Chondrocyte (in vitro differentiated cells): ENCODE results near the gene ZNRF1. TPM values are rescaled to one million over a fixed set of nuclear protein-coding genes. Genes with fewer than 3 reads are reported as not detected.

Experiments used
- DNase-seq: peaks from one replicate; pipeline ENCODE4 v3.0.0; 2021; ENCODE audit warnings: mixed read lengths, low spot score
- H3K27ac Mint-ChIP-seq: one replicate; pipeline ENCODE4 v1.8.0; 2021; ENCODE audit warnings: mild to moderate bottlenecking, moderate library complexity, mixed read lengths; ENCODE audit not compliant: unreplicated experiment
- H3K27me3 Mint-ChIP-seq: 2 replicates; pipeline ENCODE4 v1.8.0; 2021; ENCODE audit warnings: low read depth, mixed read lengths
- H3K36me3 Mint-ChIP-seq: 2 replicates; pipeline ENCODE4 v1.8.0; 2021; ENCODE audit warnings: low read depth, mixed read lengths
- H3K4me1 Mint-ChIP-seq: 2 replicates; pipeline ENCODE4 v1.8.0; 2021; ENCODE audit warnings: low read depth, mild to moderate bottlenecking, mixed read lengths
- H3K4me3 Mint-ChIP-seq: one replicate; pipeline ENCODE4 v1.8.0; 2021; ENCODE audit warnings: mild to moderate bottlenecking, moderate library complexity, mixed read lengths; ENCODE audit not compliant: unreplicated experiment
- H3K9me3 Mint-ChIP-seq: 2 replicates; pipeline ENCODE4 v1.8.0; 2021; ENCODE audit warnings: low read depth, mixed read lengths
- CTCF ChIP-seq: fragments of 200-600 bp; sonication (generic); IDR thresholded peaks from 2 replicates; pipeline ENCODE4 v1.5.0; 2021; ENCODE audit warnings: antibody characterized with exemption, mild to moderate bottlenecking, moderate library complexity
- total RNA-seq: library from RNA; stranded (reverse); gene quantifications from 3 replicates; pipeline ENCODE4 v1.2.1, GENCODE V29; 2021

Gene ZNRF1
- total RNA-seq, 1 donor from 2014 or later, result 22.7 TPM

- Mint-ChIP-seq H3K4me1 (peaks cover 6% of the 10 kb centered on the region), H3K36me3 (no peaks in the 10 kb centered on the region), H3K27ac (no peak overlapping the region), H3K9me3 (no peaks in the 10 kb centered on the region), H3K4me3 (no peak overlapping the region), H3K27me3 (no peaks in the 10 kb centered on the region)
- no peak for TF ChIP-seq CTCF
- no peak for DNase-seq
Measured at GRCh38 chr16:75063549-75064088, 64.8 kb downstream of the ZNRF1 start.

GRCh38 chr16:75064403-75065148 is 65.8 kb downstream of the ZNRF1 start:
- H3K4me1 Mint-ChIP-seq, result peaks cover 2% of the 10 kb centered on the region
- H3K27ac Mint-ChIP-seq, result no peak overlapping the region
- no peak overlapping the region for H3K4me3 Mint-ChIP-seq
- DNase-seq, result no peak
- TF ChIP-seq CTCF, result no peak
- H3K36me3 Mint-ChIP-seq, result no peaks in the 10 kb centered on the region
- no peaks in the 10 kb centered on the region for H3K27me3 Mint-ChIP-seq
- H3K9me3 Mint-ChIP-seq, result no peaks in the 10 kb centered on the region

- no peak overlapping the region for H3K27ac Mint-ChIP-seq
- no peaks in the 10 kb centered on the region for H3K27me3 Mint-ChIP-seq
- DNase-seq, result no peak
- no peaks in the 10 kb centered on the region for H3K36me3 Mint-ChIP-seq
- no peaks in the 10 kb centered on the region for H3K9me3 Mint-ChIP-seq
- H3K4me3 Mint-ChIP-seq, result no peak overlapping the region
- peaks cover 3% of the 10 kb centered on the region for H3K4me1 Mint-ChIP-seq
- no peak for TF ChIP-seq CTCF
Measured at GRCh38 chr16:75065149-75065505, 66.3 kb downstream of the ZNRF1 start.

GRCh38 chr16:75065521-75066149 is 66.8 kb downstream of the ZNRF1 start:
- Mint-ChIP-seq H3K4me1 (peaks cover 6% of the 10 kb centered on the region), H3K36me3 (no peaks in the 10 kb centered on the region), H3K27me3 (no peaks in the 10 kb centered on the region), H3K4me3 (no peak overlapping the region), H3K27ac (no peak overlapping the region), H3K9me3 (no peaks in the 10 kb centered on the region)
- DNase-seq, result no peak
- TF ChIP-seq CTCF, result no peak

- H3K9me3 Mint-ChIP-seq, result no peaks in the 10 kb centered on the region
- H3K4me1 Mint-ChIP-seq, result peaks cover 6% of the 10 kb centered on the region
Measured at GRCh38 chr16:75066861-75067447, 68.1 kb downstream of the ZNRF1 start.

More at GRCh38 chr16:75066861-75067447, 68.1 kb downstream of the ZNRF1 start:
- Mint-ChIP-seq H3K36me3 (no peaks in the 10 kb centered on the region), H3K4me3 (no peak overlapping the region), H3K27me3 (no peaks in the 10 kb centered on the region), H3K27ac (no peak overlapping the region)
- no peak for TF ChIP-seq CTCF
- DNase-seq, result no peak
